ENCODE measurements around the gene WDFY2.

DNA sequence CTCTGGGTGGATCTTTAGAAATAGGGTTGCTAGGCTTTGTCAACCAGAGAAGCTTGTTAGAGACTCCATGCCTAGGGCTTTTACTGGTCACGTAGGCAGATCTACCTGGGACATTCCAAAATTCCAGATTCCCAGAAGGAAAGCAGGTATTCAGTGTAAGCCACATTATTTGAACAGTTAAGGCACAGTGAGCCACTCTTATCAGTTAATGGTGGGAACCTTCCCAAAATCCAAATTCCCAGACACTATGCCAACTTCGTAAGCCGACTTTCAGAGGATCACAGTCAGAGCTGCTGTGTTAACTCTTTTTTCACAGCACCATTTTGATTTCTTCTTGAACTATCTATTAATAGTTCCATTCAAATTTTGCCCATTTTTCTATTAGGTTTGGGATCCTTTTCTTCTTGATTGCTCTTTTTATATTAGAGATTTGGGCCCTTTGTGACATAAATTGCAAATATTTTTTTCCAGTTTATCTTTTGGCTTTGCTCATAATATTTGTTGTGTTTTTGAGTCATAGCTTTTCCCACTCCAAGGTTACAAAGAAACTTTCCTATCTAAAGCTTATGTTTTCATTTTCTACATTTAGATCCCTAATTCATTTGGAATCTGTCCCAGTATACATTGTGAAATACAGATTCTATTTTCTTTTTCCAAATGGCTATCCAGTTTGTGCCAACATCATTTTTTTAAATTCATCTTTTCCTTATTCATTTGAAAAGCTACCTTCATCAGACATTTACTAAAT lies 142.4 kb downstream of the WDFY2 start:
- TF ChIP-seq CTCF (IDR thresholded peaks at IDR 0.05; ENCODE audit: low read depth, low read length, missing input control) (no peak), REST (IDR thresholded peaks at IDR 0.05) (no peak), SP1 (IDR thresholded peaks at IDR 0.05) (no peak), TAF1 (conservative IDR thresholded peaks at IDR 0.05) (no peak), HNF4A (conservative IDR thresholded peaks at IDR 0.05) (peak; percentile 22 to 56), JUND (IDR thresholded peaks at IDR 0.05) (peak; percentile 34 to 45), RAD21 (IDR thresholded peaks at IDR 0.05) (peak; percentile 33 to 43), GABPA (IDR thresholded peaks at IDR 0.05 in 1 of 2, conservative IDR thresholded peaks at IDR 0.05 in 1 of 2) (no peak), MAX (IDR thresholded peaks at IDR 0.05) (no peak), RXRA (IDR thresholded peaks at IDR 0.05) (peak in 1 of 2 donors; percentile 60), FOXA1 (IDR thresholded peaks at IDR 0.05) (no peak), YY1 (IDR thresholded peaks at IDR 0.05) (peak; percentile 90), EGR1 (IDR thresholded peaks at IDR 0.05; ENCODE audit: low read depth in 2 of 2) (no peak)
- TF ChIP-seq, protein P1, sequence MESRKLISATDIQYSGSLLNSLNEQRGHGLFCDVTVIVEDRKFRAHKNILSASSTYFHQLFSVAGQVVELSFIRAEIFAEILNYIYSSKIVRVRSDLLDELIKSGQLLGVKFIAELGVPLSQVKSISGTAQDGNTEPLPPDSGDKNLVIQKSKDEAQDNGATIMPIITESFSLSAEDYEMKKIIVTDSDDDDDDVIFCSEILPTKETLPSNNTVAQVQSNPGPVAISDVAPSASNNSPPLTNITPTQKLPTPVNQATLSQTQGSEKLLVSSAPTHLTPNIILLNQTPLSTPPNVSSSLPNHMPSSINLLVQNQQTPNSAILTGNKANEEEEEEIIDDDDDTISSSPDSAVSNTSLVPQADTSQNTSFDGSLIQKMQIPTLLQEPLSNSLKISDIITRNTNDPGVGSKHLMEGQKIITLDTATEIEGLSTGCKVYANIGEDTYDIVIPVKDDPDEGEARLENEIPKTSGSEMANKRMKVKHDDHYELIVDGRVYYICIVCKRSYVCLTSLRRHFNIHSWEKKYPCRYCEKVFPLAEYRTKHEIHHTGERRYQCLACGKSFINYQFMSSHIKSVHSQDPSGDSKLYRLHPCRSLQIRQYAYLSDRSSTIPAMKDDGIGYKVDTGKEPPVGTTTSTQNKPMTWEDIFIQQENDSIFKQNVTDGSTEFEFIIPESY (IDR thresholded peaks at IDR 0.05), result no peak
